GM23338 (cell line): ENCODE results near the gene PLCL1. TPM values are rescaled to one million over a fixed set of nuclear protein-coding genes. Genes with fewer than 3 reads are reported as not detected.

Experiments
- NANOG ChIP-seq: IDR thresholded peaks from 2 replicates; pipeline ENCODE4 v1.6.1; 2016; ENCODE audit warnings: antibody characterized with exemption, borderline replicate concordance
- STAT1 ChIP-seq: IDR thresholded peaks from one replicate; pipeline ENCODE4 v1.6.1; 2016; ENCODE audit warnings: antibody characterized with exemption; ENCODE audit not compliant: unreplicated experiment
- polyA plus RNA-seq: library from polyadenylated mRNA; unstranded; fragments of >200 nt; fragmentation: Nextera tagmentation; extraction: Ambion mirVana; gene quantifications from 2 replicates; pipeline ENCODE4 v1.2.1, GENCODE V29; 2016
- total RNA-seq: library from RNA; depleted of rRNA; stranded (reverse); fragments of >200 nt; shearing (Covaris generic); gene quantifications from 2 replicates; pipeline ENCODE4 v1.2.3, GENCODE V29; 2014
- TF ChIP-seq, protein P1 (sequence below): fragments of 250-450 bp; sonication (Bioruptor Pico); IDR thresholded peaks from 2 replicates; pipeline ENCODE4 v1.5.0; 2020; ENCODE audit warnings: mild to moderate bottlenecking, moderate library complexity
- TF ChIP-seq, protein P2 (sequence below), 2 experiments: fragments of 200-600 bp in 1 of 2; sonication (generic) in 1 of 2; conservative IDR thresholded peaks; 2 replicates each; pipeline versions ENCODE4 v1.5.1 to v1.6.1; 2016 to 2017; ENCODE audit warnings: antibody characterized with exemption in 2 of 2, low read depth in 2 of 2, mild to moderate bottlenecking in 2 of 2, moderate library complexity in 1 of 2

Gene PLCL1
- total and polyA plus RNA-seq, 2 experiments from 2014 or later = not detected

DNA sequence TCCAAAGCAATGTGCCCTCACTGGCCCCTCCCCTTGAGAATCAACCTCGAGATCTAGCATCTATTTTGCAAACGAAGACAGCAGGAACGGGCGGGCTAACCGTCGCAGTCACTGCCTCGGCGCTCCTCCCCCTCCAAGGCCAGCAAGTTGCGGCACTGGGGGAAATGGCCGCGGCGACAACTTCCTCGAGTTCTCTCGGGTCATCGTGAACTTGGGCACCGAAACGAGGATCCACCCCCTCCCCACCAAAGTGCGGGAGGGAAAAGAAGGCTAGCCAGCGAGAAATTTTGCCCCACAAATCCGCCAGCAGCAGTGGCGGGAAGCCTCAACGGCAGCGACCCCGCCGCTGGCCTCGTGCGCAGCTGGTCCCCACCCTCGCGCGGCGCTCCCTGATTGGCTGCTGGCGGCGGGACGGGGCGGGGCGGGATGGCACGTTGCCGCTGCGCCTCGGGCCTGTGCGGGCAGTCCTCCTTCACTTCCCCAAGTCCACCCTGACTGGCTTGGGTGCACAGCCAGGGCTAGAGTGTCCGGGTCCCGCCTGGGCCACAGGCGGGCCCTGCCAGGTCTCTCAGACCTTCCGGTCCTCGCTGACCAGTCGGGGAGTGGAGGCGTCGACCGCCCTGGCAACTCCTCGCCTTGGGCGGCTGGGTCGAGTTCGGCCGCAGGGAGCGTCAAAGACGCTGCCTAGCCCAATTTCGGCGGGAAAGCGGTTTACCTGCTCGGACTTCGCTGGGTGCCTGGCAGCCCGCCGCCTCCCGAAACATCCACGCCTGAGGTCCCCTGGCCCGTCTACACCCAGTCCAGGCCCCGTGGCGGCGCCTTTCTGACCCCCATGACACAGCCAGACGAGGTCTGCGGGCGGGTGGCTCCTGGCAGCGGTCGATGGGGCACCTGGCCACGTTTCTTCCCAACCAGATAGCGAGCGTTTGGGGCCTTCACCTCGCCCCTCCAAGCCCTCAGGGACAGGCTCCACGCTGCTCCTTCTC, 19.1 kb upstream of the PLCL1 start, which contains the start of gene BOLL (continued):
- TF ChIP-seq, protein P1, sequence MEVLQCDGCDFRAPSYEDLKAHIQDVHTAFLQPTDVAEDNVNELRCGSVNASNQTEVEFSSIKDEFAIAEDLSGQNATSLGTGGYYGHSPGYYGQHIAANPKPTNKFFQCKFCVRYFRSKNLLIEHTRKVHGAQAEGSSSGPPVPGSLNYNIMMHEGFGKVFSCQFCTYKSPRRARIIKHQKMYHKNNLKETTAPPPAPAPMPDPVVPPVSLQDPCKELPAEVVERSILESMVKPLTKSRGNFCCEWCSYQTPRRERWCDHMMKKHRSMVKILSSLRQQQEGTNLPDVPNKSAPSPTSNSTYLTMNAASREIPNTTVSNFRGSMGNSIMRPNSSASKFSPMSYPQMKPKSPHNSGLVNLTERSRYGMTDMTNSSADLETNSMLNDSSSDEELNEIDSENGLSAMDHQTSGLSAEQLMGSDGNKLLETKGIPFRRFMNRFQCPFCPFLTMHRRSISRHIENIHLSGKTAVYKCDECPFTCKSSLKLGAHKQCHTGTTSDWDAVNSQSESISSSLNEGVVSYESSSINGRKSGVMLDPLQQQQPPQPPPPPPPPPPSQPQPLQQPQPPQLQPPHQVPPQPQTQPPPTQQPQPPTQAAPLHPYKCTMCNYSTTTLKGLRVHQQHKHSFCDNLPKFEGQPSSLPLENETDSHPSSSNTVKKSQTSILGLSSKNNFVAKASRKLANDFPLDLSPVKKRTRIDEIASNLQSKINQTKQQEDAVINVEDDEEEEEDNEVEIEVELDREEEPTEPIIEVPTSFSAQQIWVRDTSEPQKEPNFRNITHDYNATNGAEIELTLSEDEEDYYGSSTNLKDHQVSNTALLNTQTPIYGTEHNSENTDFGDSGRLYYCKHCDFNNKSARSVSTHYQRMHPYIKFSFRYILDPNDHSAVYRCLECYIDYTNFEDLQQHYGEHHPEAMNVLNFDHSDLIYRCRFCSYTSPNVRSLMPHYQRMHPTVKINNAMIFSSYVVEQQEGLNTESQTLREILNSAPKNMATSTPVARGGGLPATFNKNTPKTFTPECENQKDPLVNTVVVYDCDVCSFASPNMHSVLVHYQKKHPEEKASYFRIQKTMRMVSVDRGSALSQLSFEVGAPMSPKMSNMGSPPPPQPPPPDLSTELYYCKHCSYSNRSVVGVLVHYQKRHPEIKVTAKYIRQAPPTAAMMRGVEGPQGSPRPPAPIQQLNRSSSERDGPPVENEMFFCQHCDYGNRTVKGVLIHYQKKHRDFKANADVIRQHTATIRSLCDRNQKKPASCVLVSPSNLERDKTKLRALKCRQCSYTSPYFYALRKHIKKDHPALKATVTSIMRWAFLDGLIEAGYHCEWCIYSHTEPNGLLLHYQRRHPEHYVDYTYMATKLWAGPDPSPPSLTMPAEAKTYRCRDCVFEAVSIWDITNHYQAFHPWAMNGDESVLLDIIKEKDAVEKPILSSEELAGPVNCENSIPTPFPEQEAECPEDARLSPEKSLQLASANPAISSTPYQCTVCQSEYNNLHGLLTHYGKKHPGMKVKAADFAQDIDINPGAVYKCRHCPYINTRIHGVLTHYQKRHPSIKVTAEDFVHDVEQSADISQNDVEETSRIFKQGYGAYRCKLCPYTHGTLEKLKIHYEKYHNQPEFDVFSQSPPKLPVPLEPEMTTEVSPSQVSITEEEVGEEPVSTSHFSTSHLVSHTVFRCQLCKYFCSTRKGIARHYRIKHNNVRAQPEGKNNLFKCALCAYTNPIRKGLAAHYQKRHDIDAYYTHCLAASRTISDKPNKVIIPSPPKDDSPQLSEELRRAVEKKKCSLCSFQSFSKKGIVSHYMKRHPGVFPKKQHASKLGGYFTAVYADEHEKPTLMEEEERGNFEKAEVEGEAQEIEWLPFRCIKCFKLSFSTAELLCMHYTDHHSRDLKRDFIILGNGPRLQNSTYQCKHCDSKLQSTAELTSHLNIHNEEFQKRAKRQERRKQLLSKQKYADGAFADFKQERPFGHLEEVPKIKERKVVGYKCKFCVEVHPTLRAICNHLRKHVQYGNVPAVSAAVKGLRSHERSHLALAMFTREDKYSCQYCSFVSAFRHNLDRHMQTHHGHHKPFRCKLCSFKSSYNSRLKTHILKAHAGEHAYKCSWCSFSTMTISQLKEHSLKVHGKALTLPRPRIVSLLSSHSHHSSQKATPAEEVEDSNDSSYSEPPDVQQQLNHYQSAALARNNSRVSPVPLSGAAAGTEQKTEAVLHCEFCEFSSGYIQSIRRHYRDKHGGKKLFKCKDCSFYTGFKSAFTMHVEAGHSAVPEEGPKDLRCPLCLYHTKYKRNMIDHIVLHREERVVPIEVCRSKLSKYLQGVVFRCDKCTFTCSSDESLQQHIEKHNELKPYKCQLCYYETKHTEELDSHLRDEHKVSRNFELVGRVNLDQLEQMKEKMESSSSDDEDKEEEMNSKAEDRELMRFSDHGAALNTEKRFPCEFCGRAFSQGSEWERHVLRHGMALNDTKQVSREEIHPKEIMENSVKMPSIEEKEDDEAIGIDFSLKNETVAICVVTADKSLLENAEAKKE (CRISPR knock-in tag) = no peak
- TF ChIP-seq STAT1 (no peak), NANOG (no peak)
- TF ChIP-seq, protein P2, sequence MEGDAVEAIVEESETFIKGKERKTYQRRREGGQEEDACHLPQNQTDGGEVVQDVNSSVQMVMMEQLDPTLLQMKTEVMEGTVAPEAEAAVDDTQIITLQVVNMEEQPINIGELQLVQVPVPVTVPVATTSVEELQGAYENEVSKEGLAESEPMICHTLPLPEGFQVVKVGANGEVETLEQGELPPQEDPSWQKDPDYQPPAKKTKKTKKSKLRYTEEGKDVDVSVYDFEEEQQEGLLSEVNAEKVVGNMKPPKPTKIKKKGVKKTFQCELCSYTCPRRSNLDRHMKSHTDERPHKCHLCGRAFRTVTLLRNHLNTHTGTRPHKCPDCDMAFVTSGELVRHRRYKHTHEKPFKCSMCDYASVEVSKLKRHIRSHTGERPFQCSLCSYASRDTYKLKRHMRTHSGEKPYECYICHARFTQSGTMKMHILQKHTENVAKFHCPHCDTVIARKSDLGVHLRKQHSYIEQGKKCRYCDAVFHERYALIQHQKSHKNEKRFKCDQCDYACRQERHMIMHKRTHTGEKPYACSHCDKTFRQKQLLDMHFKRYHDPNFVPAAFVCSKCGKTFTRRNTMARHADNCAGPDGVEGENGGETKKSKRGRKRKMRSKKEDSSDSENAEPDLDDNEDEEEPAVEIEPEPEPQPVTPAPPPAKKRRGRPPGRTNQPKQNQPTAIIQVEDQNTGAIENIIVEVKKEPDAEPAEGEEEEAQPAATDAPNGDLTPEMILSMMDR (conservative IDR thresholded peaks at IDR 0.05; ENCODE audit: low read depth in 2 of 2) = no peak
